ENCODE data around the gene KIFC3. TPM values are rescaled to one million over a fixed set of nuclear protein-coding genes. Genes with fewer than 3 reads are reported as not detected.
"Not testable (repeated sequence)": the region's sequence is repeated elsewhere in the genome, so short reads cannot be mapped to it uniquely, and the experiment has no call there.

The KIFC3 gene
- total RNA-seq, 1 donor from 2014 or later = 0.76 TPM

- peak; percentile 45 for DNase-seq
- Mint-ChIP-seq H3K4me1 (ENCODE audit: low read depth, unreplicated experiment) (peaks cover 12% of the 10 kb centered on the region), H3K27me3 (ENCODE audit: unreplicated experiment) (peaks cover 9% of the 10 kb centered on the region), H3K9me3 (ENCODE audit: unreplicated experiment) (peaks cover 5% of the 10 kb centered on the region), H3K4me3 (ENCODE audit: unreplicated experiment) (no peak overlapping the region), H3K27ac (ENCODE audit: unreplicated experiment) (no peak overlapping the region), H3K36me3 (ENCODE audit: unreplicated experiment) (no peaks in the 10 kb centered on the region)
- no peak for TF ChIP-seq CTCF (IDR thresholded peaks at IDR 0.05; ENCODE audit: partially characterized antibody, unreplicated experiment)
These were observed 4.6 kb downstream of the KIFC3 start for GRCh38 chr16:57797526-57798266.

DNA sequence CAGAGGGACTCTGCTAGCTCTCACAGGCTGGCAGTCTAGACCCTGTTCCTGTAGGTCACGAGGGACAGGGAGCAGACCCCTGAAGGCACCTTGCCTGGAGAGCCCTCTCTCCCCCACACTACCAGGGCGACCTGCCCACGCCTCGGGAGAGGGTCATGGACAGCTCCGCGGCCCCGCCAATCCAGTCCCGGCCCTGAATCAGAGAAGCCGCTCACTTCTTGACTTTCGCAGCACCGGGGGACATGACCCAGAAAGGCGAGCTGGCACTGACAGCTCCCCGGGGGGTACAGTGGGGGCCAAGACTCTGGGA, 5.1 kb downstream of the KIFC3 start:
- Mint-ChIP-seq H3K27ac (ENCODE audit: unreplicated experiment) (no peak overlapping the region), H3K36me3 (ENCODE audit: unreplicated experiment) (no peaks in the 10 kb centered on the region), H3K27me3 (ENCODE audit: unreplicated experiment) (peaks cover 9% of the 10 kb centered on the region), H3K9me3 (ENCODE audit: unreplicated experiment) (peaks cover 2% of the 10 kb centered on the region), H3K4me3 (ENCODE audit: unreplicated experiment) (no peak overlapping the region), H3K4me1 (ENCODE audit: low read depth, unreplicated experiment) (peaks cover 10% of the 10 kb centered on the region)
- no peak for DNase-seq
- no peak for TF ChIP-seq CTCF (IDR thresholded peaks at IDR 0.05; ENCODE audit: partially characterized antibody, unreplicated experiment)

DNA sequence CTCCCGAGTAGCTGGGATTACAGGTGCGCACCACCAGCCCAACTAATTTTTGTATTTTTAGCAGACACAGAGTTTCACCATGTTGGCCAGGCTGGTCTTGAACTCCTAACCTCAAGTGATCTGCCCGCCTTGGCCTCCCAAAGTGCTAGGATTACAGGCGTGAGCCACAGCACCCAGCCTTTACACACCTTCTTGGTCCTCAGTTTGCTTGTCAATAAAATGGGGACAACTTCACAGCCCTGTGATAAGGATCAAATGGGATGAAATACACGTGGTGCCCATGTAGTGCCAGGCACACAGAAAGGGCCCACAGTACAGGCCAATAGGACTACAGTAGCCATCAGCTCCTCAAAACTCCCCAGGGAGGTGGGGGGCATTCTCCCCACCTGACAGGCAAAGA, 6.3 kb downstream of the KIFC3 start:
- DNase-seq; H3K27me3 Mint-ChIP-seq (ENCODE audit: unreplicated experiment); H3K9me3 Mint-ChIP-seq (ENCODE audit: unreplicated experiment); H3K4me3 Mint-ChIP-seq (ENCODE audit: unreplicated experiment); H3K36me3 Mint-ChIP-seq (ENCODE audit: unreplicated experiment); H3K27ac Mint-ChIP-seq (ENCODE audit: unreplicated experiment): not testable (repeated sequence)
- peaks cover 10% of the 10 kb centered on the region for H3K4me1 Mint-ChIP-seq (ENCODE audit: low read depth, unreplicated experiment)

DNA sequence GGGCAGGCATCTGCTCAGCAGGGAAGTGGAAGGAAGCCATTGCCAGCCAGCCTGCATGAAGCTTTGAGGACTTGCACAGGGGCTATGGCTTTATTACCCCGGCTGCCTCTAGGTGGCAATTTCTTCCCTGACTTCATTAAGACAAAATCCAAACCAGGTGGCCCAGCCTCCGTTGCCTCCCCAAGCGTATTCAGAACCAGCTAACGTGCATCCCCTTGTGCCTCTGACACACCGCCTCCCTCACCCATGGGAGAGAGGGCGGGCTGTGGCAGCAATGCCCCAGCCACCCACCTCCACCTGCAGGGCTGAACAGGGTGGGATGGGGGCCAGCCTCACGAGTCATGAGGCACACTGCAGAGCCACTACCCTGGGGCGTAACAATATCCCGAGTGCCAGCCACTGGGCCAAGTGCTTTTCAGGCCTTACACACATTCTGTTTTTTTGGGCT, 6.8 kb downstream of the KIFC3 start:
- H3K27me3 Mint-ChIP-seq (ENCODE audit: unreplicated experiment) = peaks cover 7% of the 10 kb centered on the region
- no peak overlapping the region for H3K27ac Mint-ChIP-seq (ENCODE audit: unreplicated experiment)
- peaks cover 2% of the 10 kb centered on the region for H3K9me3 Mint-ChIP-seq (ENCODE audit: unreplicated experiment)
- H3K36me3 Mint-ChIP-seq (ENCODE audit: unreplicated experiment) = no peaks in the 10 kb centered on the region
- DNase-seq = no peak
- peaks cover 10% of the 10 kb centered on the region for H3K4me1 Mint-ChIP-seq (ENCODE audit: low read depth, unreplicated experiment)
- TF ChIP-seq CTCF (IDR thresholded peaks at IDR 0.05; ENCODE audit: partially characterized antibody, unreplicated experiment) = peak; percentile 57
- no peak overlapping the region for H3K4me3 Mint-ChIP-seq (ENCODE audit: unreplicated experiment)

- Mint-ChIP-seq H3K27ac (ENCODE audit: unreplicated experiment) (no peak overlapping the region), H3K4me3 (ENCODE audit: unreplicated experiment) (no peak overlapping the region), H3K36me3 (ENCODE audit: unreplicated experiment) (no peaks in the 10 kb centered on the region), H3K27me3 (ENCODE audit: unreplicated experiment) (peaks cover 6% of the 10 kb centered on the region), H3K4me1 (ENCODE audit: low read depth, unreplicated experiment) (peaks cover 10% of the 10 kb centered on the region), H3K9me3 (ENCODE audit: unreplicated experiment) (peaks cover 2% of the 10 kb centered on the region)
- DNase-seq = no peak
- no peak for TF ChIP-seq CTCF (IDR thresholded peaks at IDR 0.05; ENCODE audit: partially characterized antibody, unreplicated experiment)
These were observed 7.4 kb downstream of the KIFC3 start for GRCh38 chr16:57794849-57795430.
